HepG2 (cell line): ENCODE data around the gene LSR. TPM values are rescaled to one million over a fixed set of nuclear protein-coding genes. Genes with fewer than 3 reads are reported as not detected.

Experiments used
- DNMT1 ChIP-seq: sonication (generic); formaldehyde crosslinking; IDR thresholded peaks from 2 replicates; pipeline ENCODE4 v1.5.1; 2020; ENCODE audit warnings: mild to moderate bottlenecking, missing genetic modification reagents
- GMEB2 ChIP-seq: IDR thresholded peaks from 2 replicates; pipeline ENCODE4 v1.6.1; 2016; ENCODE audit warnings: missing biosample characterization, missing genetic modification reagents, low read depth
- KDM1A ChIP-seq: IDR thresholded peaks from 2 replicates; pipeline ENCODE4 v1.6.1; 2016; ENCODE audit warnings: missing compliant biosample characterization
- KLF9 ChIP-seq: IDR thresholded peaks from 2 replicates; pipeline ENCODE4 v1.6.1; 2016; ENCODE audit warnings: low read depth
- MBNL3 ChIP-seq: fragments of 250-450 bp; sonication (Bioruptor Pico); conservative IDR thresholded peaks from 2 replicates; pipeline ENCODE4 v1.8.0; 2022; ENCODE audit warnings: mild to moderate bottlenecking, inconsistent platforms
- MTF1 ChIP-seq: sonication (generic); formaldehyde crosslinking; IDR thresholded peaks from 2 replicates; pipeline ENCODE4 v1.5.0; 2020; ENCODE audit warnings: missing genetic modification reagents
- PCBP1 ChIP-seq: fragments of 200-400 bp; formaldehyde crosslinking; IDR thresholded peaks from 2 replicates; pipeline ENCODE4 v1.6.1; 2017; ENCODE audit warnings: mild to moderate bottlenecking, low read depth, low read length, borderline replicate concordance
- PRPF4 ChIP-seq: fragments of 200-400 bp; formaldehyde crosslinking; IDR thresholded peaks from 2 replicates; pipeline ENCODE4 v1.6.1; 2016; ENCODE audit warnings: low read length, low read depth; ENCODE audit not compliant: poor library complexity, severe bottlenecking
- RBM39 ChIP-seq: fragments of 200-400 bp; formaldehyde crosslinking; IDR thresholded peaks from one replicate; pipeline ENCODE4 v1.6.1; 2018; ENCODE audit warnings: antibody characterized with exemption, mild to moderate bottlenecking, low read depth, low read length; ENCODE audit not compliant: poor library complexity, severe bottlenecking
- SAP130 ChIP-seq: IDR thresholded peaks from 2 replicates; pipeline ENCODE4 v1.6.1; 2016; ENCODE audit warnings: low read depth
- SUZ12 ChIP-seq: fragments of 150-350 bp; IDR thresholded peaks from 2 replicates; pipeline ENCODE4 v1.6.1; 2014; ENCODE audit warnings: low read depth, low read length
- ZFX ChIP-seq: sonication (generic); formaldehyde crosslinking; IDR thresholded peaks from 2 replicates; pipeline ENCODE4 v1.4.0; 2020; ENCODE audit warnings: mild to moderate bottlenecking, low read depth, missing genetic modification reagents, moderate library complexity
- ZNF225 ChIP-seq: sonication (generic); formaldehyde crosslinking; IDR thresholded peaks from 2 replicates; pipeline ENCODE4 v1.4.0; 2020; ENCODE audit warnings: mild to moderate bottlenecking, missing genetic modification reagents
- ZNF335 ChIP-seq: sonication (generic); formaldehyde crosslinking; IDR thresholded peaks from 2 replicates; pipeline ENCODE4 v1.4.0; 2020; ENCODE audit warnings: missing genetic modification reagents
- ZNF451 ChIP-seq: sonication (generic); formaldehyde crosslinking; IDR thresholded peaks from 2 replicates; pipeline ENCODE4 v1.5.0; 2020; ENCODE audit warnings: mild to moderate bottlenecking, missing genetic modification reagents
- ZNF510 ChIP-seq: sonication (generic); formaldehyde crosslinking; IDR thresholded peaks from 2 replicates; pipeline ENCODE4 v1.4.0; 2020; ENCODE audit warnings: low read depth, mild to moderate bottlenecking, missing genetic modification reagents
- ZNF577 ChIP-seq: sonication (generic); formaldehyde crosslinking; IDR thresholded peaks from 2 replicates; pipeline ENCODE4 v1.4.0; 2020; ENCODE audit warnings: mild to moderate bottlenecking, low read depth, missing genetic modification reagents, borderline replicate concordance
- ZNF777 ChIP-seq: sonication (generic); formaldehyde crosslinking; IDR thresholded peaks from 2 replicates; pipeline ENCODE4 v1.4.0; 2020; ENCODE audit warnings: missing genetic modification reagents
- polyA plus RNA-seq, 8 experiments: library from polyadenylated mRNA; depleted of rRNA in 3 of 8; stranded (reverse) in 7 of 8; unstranded in 1 of 8; fragments of >200 nt; fragmentation: Illumina TruSeq in 4 of 8; extraction: Trizol in 4 of 8; gene quantifications; 2 replicates each; pipeline versions ENCODE4 v1.2.1 to v1.2.3, GENCODE V29; 2011 to 2016; ENCODE audit warnings: low read depth in 4 of 8, missing spikeins in 1 of 8, mixed read lengths in 1 of 8; ENCODE audit not compliant: insufficient read depth in 1 of 8
- total RNA-seq, 5 experiments: library from RNA; depleted of rRNA; stranded (reverse); fragments of >200 nt; fragmentation: Illumina TruSeq; extraction: Trizol; gene quantifications; 2 replicates each; pipeline ENCODE4 v1.2.3, GENCODE V29; 2016; ENCODE audit warnings: low read depth in 1 of 5
- TF ChIP-seq, protein P1 (sequence below): sonication (generic); formaldehyde crosslinking; IDR thresholded peaks from 2 replicates; pipeline ENCODE4 v1.5.0; 2020; ENCODE audit warnings: mild to moderate bottlenecking, missing genetic modification reagents
- TF ChIP-seq, protein P2 (sequence below): IDR thresholded peaks from 2 replicates; pipeline ENCODE4 v1.6.1; 2016; ENCODE audit warnings: missing genetic modification reagents, missing compliant biosample characterization
- TF ChIP-seq, protein P3 (sequence below): sonication (generic); formaldehyde crosslinking; IDR thresholded peaks from 2 replicates; pipeline ENCODE4 v1.5.1; 2020; ENCODE audit warnings: mild to moderate bottlenecking, missing genetic modification reagents, moderate library complexity

LSR gene
- total and polyA plus RNA-seq, 2 of the 13 experiments (the other 11 are each of a cell fraction or from before 2014, with no cell fraction given): 29.2 to 79.2 TPM

DNA sequence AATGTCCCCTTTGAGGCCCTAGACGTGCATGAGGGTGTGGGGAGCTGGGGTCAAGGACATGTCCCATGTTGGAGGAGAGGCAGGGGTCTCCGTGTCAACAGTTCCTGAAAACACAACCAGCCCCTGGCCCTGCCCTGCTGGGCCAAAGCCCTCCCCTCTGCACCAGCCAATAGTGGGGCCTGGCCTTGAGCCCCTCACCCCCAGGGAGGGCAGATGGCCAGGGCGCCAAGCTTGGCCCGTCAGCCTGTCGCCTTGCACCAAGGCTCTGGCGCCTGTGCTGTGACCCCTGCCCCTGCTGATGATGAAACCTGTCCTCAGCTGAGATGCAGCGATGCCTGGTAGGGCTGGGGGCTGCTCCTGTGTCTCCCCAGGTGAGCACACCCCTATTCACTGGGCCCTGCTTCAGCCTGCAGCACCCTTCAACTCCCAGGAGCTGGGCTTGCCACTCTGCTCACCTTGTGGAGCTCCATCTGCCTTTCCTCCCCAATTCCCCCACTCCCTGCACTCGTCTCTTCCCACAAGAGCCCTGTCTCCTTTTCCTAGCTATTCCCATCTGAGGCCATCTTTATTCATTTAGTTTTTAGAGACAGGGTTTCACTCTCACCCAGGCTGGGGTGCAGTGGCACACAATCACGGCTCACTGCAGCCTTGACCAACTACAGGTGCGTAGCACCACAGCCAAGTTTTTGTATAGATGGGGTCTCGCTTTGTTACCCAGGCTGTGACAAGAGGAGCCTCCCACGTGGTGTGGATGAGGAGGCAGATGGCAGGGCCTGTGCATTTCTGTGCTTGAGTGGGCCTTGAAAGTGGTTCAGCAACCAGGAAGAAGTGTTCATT lies 31.4 kb downstream of the LSR start (continued):
- TF ChIP-seq PRPF4 (no peak), ZNF777 (0 out of 2 replicates have a peak, but pooled peaks have one; percentile 19), MBNL3 (no peak), SAP130 (peak; percentile 51), DNMT1 (CRISPR knock-in tag) (no peak), ZFX (CRISPR knock-in tag) (peak; percentile 70), KDM1A (CRISPR knock-in tag) (no peak), MTF1 (CRISPR knock-in tag) (no peak), ZNF451 (CRISPR knock-in tag) (no peak), ZNF510 (CRISPR knock-in tag) (no peak), ZNF225 (no peak), RBM39 (no peak), ZNF577 (CRISPR knock-in tag) (no peak), ZNF335 (CRISPR knock-in tag) (no peak), KLF9 (CRISPR knock-in tag) (no peak), SUZ12 (no peak), PCBP1 (no peak), GMEB2 (CRISPR knock-in tag) (no peak)
- TF ChIP-seq, protein P1, sequence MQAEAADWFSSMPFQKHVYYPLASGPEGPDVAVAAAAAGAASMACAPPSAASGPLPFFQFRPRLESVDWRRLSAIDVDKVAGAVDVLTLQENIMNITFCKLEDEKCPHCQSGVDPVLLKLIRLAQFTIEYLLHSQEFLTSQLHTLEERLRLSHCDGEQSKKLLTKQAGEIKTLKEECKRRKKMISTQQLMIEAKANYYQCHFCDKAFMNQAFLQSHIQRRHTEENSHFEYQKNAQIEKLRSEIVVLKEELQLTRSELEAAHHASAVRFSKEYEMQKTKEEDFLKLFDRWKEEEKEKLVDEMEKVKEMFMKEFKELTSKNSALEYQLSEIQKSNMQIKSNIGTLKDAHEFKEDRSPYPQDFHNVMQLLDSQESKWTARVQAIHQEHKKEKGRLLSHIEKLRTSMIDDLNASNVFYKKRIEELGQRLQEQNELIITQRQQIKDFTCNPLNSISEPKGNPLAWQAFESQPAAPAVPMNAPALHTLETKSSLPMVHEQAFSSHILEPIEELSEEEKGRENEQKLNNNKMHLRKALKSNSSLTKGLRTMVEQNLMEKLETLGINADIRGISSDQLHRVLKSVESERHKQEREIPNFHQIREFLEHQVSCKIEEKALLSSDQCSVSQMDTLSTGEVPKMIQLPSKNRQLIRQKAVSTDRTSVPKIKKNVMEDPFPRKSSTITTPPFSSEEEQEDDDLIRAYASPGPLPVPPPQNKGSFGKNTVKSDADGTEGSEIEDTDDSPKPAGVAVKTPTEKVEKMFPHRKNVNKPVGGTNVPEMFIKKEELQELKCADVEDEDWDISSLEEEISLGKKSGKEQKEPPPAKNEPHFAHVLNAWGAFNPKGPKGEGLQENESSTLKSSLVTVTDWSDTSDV (CRISPR knock-in tag): no peak; the same call in 1 of the 2 replicates
- TF ChIP-seq, protein P2, sequence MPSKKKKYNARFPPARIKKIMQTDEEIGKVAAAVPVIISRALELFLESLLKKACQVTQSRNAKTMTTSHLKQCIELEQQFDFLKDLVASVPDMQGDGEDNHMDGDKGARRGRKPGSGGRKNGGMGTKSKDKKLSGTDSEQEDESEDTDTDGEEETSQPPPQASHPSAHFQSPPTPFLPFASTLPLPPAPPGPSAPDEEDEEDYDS (CRISPR knock-in tag): no peak
- TF ChIP-seq, protein P3, sequence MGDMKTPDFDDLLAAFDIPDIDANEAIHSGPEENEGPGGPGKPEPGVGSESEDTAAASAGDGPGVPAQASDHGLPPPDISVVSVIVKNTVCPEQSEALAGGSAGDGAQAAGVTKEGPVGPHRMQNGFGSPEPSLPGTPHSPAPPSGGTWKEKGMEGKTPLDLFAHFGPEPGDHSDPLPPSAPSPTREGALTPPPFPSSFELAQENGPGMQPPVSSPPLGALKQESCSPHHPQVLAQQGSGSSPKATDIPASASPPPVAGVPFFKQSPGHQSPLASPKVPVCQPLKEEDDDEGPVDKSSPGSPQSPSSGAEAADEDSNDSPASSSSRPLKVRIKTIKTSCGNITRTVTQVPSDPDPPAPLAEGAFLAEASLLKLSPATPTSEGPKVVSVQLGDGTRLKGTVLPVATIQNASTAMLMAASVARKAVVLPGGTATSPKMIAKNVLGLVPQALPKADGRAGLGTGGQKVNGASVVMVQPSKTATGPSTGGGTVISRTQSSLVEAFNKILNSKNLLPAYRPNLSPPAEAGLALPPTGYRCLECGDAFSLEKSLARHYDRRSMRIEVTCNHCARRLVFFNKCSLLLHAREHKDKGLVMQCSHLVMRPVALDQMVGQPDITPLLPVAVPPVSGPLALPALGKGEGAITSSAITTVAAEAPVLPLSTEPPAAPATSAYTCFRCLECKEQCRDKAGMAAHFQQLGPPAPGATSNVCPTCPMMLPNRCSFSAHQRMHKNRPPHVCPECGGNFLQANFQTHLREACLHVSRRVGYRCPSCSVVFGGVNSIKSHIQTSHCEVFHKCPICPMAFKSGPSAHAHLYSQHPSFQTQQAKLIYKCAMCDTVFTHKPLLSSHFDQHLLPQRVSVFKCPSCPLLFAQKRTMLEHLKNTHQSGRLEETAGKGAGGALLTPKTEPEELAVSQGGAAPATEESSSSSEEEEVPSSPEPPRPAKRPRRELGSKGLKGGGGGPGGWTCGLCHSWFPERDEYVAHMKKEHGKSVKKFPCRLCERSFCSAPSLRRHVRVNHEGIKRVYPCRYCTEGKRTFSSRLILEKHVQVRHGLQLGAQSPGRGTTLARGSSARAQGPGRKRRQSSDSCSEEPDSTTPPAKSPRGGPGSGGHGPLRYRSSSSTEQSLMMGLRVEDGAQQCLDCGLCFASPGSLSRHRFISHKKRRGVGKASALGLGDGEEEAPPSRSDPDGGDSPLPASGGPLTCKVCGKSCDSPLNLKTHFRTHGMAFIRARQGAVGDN (CRISPR knock-in tag): peak; percentile 93
